Measurements from ENCODE around the gene EYS. TPM values are rescaled to one million over a fixed set of nuclear protein-coding genes. Genes with fewer than 3 reads are reported as not detected.

EYS gene
- total RNA-seq, 2 donors from 2014 or later, result 0.18 to 3.5 TPM

DNA sequence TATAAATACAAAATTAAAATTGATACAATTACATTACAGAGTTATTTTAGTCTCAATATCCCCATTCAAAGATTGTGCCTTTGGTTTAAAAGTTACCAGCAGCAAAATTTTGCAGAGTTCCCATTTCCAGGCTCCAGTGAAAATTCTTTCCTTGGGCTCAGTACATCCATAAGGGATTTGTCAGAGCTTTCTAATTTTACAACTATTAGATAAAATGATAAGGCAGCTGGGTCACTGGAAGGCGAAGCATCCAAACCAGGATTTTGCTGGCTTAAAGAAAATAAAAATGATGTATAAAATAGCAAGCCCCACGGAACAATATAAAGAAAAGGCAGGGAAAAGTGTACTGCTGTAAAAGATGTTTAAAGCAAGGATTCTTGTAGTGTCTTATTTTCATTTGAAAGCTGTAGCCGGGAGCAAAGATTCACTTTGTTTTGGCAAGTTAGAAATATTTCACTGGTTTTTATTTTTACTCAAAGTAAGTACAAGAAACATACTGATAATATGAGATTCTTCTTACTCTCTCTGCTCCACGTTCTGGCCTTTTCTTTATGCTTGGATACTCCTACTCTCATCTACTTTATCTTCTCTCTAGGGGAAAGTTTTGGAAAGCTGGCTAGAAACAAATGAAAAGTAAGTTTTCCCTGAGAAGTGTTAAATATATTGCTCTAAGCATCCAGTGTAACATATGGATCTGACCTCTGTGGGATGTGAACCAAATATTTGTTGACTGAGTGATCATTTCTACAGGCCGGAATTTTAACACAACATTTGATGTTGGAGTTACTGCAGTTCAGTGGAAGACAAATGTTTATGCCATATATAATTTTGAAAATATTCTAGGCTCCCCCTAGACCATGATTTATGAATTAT is 1583.0 kb downstream of the EYS start:
- Histone ChIP-seq H3K27ac (no peak overlapping the region), H3K36me3 (no peaks in the 10 kb centered on the region), H3K4me3 (no peak overlapping the region), H3K27me3 (replicated peaks; ENCODE audit: insufficient read depth) (no peaks in the 10 kb centered on the region), H3K9me3 (no peaks in the 10 kb centered on the region), H3K4me1 (replicated peaks) (no peaks in the 10 kb centered on the region)
- TF ChIP-seq, protein P1, sequence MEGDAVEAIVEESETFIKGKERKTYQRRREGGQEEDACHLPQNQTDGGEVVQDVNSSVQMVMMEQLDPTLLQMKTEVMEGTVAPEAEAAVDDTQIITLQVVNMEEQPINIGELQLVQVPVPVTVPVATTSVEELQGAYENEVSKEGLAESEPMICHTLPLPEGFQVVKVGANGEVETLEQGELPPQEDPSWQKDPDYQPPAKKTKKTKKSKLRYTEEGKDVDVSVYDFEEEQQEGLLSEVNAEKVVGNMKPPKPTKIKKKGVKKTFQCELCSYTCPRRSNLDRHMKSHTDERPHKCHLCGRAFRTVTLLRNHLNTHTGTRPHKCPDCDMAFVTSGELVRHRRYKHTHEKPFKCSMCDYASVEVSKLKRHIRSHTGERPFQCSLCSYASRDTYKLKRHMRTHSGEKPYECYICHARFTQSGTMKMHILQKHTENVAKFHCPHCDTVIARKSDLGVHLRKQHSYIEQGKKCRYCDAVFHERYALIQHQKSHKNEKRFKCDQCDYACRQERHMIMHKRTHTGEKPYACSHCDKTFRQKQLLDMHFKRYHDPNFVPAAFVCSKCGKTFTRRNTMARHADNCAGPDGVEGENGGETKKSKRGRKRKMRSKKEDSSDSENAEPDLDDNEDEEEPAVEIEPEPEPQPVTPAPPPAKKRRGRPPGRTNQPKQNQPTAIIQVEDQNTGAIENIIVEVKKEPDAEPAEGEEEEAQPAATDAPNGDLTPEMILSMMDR (IDR thresholded peaks at IDR 0.05), result no peak
- TF ChIP-seq POLR2A (IDR thresholded peaks at IDR 0.05) (no peak), POLR2AphosphoS5 (IDR thresholded peaks at IDR 0.05) (no peak)
- intact Hi-C loops (cut with DNase I), result no loop called here
- 33% methylated on average over 5 of the region's 5 CpGs for WGBS
- DNase-seq (ENCODE audit: low spot score), result no peak

DNA sequence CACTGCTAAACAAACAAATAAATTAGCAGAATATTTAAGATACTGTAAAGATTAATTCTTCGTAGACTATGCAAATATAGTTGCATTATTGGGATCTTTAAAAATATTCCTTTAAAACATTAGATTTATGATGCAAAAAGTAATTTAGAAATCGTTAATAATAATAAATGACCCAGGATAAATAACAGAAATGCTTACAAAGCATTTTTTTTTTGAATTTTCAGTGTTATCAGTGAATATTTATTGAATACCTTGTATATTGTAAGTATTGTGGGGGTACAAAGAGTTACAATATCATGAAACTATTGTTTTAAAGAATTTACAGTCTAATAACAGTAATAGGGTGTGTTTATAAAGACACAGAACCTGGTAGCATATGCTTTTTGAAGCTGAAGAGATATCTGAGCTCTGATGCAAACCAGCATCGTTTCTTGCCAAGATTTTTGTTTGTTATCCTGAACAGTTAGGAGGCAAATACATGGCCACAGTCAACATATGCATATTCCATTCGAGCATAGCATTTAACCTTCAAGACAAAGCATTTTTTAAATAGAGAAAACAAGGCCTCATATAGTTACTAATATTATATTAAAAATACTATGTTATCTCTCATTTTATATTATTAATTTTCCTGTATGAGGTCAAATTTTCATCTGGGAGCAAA is 1584.2 kb downstream of the EYS start:
- Histone ChIP-seq H3K9me3 (no peaks in the 10 kb centered on the region), H3K4me3 (no peak overlapping the region), H3K36me3 (no peaks in the 10 kb centered on the region), H3K27me3 (replicated peaks; ENCODE audit: insufficient read depth) (no peaks in the 10 kb centered on the region), H3K4me1 (replicated peaks) (no peaks in the 10 kb centered on the region), H3K27ac (no peak overlapping the region)
- intact Hi-C loops (cut with DNase I), result no loop called here
- TF ChIP-seq, protein P1 (IDR thresholded peaks at IDR 0.05), result no peak
- TF ChIP-seq POLR2AphosphoS5 (IDR thresholded peaks at IDR 0.05) (no peak), POLR2A (IDR thresholded peaks at IDR 0.05) (no peak)
- no peak for DNase-seq (ENCODE audit: low spot score)
- WGBS, result 55% methylated on average over 4 of the region's 4 CpGs

DNA sequence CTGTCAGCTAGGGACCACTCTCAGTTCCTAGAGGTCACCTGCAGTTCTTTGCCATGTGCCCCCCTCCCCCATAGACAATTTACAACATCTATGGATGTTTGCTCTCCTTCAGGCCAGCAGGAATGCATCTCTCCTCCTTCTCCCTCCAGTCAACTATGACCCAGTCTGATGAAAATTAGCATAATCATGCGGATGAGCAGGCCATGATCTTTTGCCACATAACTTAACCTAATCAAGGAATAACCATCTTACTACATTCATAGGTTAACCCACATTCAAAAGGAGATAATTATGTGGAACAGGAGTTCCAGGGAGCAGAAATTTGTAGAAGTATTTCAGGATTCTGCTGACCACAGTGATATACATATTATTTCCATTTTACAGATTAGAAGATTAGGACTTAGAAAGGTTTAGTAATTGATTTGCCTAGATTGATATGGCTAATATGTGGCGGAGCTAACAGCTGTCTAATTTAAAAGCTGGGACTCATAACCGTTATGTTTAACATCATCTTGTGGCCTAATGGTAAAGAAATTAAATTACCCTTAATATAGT is 1585.9 kb downstream of the EYS start:
- WGBS, result 90% methylated on average over 3 of the region's 3 CpGs
- DNase-seq (ENCODE audit: low spot score), result no peak
- H3K27me3 ChIP-seq (replicated peaks; ENCODE audit: insufficient read depth), result no peaks in the 10 kb centered on the region

DNA sequence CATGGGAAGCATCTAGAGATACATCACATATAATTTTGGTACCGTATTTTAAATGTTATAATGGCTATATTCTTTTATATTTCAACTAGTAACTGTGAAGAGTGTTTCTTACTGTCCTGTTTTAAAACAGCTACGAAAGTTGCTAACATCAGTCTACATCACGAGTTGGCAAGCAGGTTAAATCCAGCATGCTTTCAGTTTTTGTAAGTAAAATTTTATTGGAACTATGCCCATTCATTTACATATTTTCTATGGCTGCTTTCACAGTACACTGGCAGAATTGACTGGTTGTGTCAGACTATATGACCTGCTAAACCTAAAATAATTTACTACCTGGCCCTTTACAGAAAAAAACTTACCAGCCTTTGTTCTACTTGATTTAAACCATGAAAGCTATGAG is 1593.3 kb downstream of the EYS start:
- H3K9me3 ChIP-seq, result no peaks in the 10 kb centered on the region
- intact Hi-C loops (cut with DNase I), result no loop called here
- no peaks in the 10 kb centered on the region for H3K27me3 ChIP-seq (replicated peaks; ENCODE audit: insufficient read depth)
- DNase-seq (ENCODE audit: low spot score), result no peak
- no peak overlapping the region for H3K27ac ChIP-seq
- WGBS, result 39% methylated on average over 3 of the region's 3 CpGs
- no peaks in the 10 kb centered on the region for H3K4me1 ChIP-seq (replicated peaks)
- no peak for TF ChIP-seq POLR2A (IDR thresholded peaks at IDR 0.05)
- TF ChIP-seq POLR2AphosphoS5 (IDR thresholded peaks at IDR 0.05), result no peak
- TF ChIP-seq, protein P1 (IDR thresholded peaks at IDR 0.05), result no peak
- H3K36me3 ChIP-seq, result no peaks in the 10 kb centered on the region
- no peak overlapping the region for H3K4me3 ChIP-seq

More for the DNA sequence above, 1585.9 kb downstream of the EYS start:
- Histone ChIP-seq H3K9me3 (no peaks in the 10 kb centered on the region), H3K4me3 (no peak overlapping the region), H3K4me1 (replicated peaks) (no peaks in the 10 kb centered on the region), H3K27ac (no peak overlapping the region), H3K36me3 (no peaks in the 10 kb centered on the region)
- intact Hi-C loops (cut with DNase I), result no loop called here
- TF ChIP-seq POLR2AphosphoS5 (IDR thresholded peaks at IDR 0.05) (no peak), POLR2A (IDR thresholded peaks at IDR 0.05) (no peak)

DNA sequence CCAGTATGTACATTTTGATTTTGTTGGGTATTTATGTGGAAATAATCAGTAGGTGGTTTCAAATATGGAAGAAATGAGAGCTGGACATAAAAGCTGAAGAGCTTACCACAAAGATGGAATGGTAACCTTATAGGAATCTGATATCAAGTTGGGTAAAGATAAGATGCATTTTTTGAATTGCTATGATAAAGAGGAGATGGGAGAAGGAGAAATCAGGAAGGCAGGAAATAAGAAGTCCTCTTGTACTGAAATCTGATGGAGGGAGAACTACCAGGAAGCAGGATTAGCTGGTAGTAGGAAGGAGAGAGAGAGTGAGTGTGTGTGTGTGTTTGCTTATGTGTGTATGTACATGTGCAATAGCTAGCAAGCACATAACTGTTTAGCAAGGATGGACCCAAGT is 1603.0 kb downstream of the EYS start:
- Histone ChIP-seq H3K4me3 (no peak overlapping the region), H3K4me1 (replicated peaks) (no peaks in the 10 kb centered on the region)

More for the DNA sequence above, 1603.0 kb downstream of the EYS start:
- intact Hi-C loops (cut with DNase I), result no loop called here
- H3K36me3 ChIP-seq, result no peaks in the 10 kb centered on the region
- TF ChIP-seq POLR2AphosphoS5 (IDR thresholded peaks at IDR 0.05), result no peak
- TF ChIP-seq POLR2A (IDR thresholded peaks at IDR 0.05), result no peak
- TF ChIP-seq, protein P1 (IDR thresholded peaks at IDR 0.05), result no peak
- H3K27me3 ChIP-seq (replicated peaks; ENCODE audit: insufficient read depth), result no peaks in the 10 kb centered on the region
- no peak overlapping the region for H3K27ac ChIP-seq
- DNase-seq (ENCODE audit: low spot score), result no peak
- no peaks in the 10 kb centered on the region for H3K9me3 ChIP-seq
